Breast epithelium (tissue), 3 donors: Measurements from ENCODE around the gene GTF2B.

ENCODE experiments used
- POLR2A ChIP-seq: fragments of 450-650 bp; IDR thresholded peaks from one replicate; pipeline ENCODE4 v1.6.1; 2016; ENCODE audit warnings: antibody characterized with exemption, mild to moderate bottlenecking, moderate library complexity
- TF ChIP-seq, protein P1 (sequence below), 3 donors: fragments of 450-650 bp; IDR thresholded peaks; one replicate each; pipeline ENCODE4 v1.5.1; 2016 to 2017; ENCODE audit warnings: antibody characterized with exemption in 3 of 3, mild to moderate bottlenecking in 3 of 3, moderate library complexity in 3 of 3

- TF ChIP-seq POLR2A, result no peak
- TF ChIP-seq, protein P1, sequence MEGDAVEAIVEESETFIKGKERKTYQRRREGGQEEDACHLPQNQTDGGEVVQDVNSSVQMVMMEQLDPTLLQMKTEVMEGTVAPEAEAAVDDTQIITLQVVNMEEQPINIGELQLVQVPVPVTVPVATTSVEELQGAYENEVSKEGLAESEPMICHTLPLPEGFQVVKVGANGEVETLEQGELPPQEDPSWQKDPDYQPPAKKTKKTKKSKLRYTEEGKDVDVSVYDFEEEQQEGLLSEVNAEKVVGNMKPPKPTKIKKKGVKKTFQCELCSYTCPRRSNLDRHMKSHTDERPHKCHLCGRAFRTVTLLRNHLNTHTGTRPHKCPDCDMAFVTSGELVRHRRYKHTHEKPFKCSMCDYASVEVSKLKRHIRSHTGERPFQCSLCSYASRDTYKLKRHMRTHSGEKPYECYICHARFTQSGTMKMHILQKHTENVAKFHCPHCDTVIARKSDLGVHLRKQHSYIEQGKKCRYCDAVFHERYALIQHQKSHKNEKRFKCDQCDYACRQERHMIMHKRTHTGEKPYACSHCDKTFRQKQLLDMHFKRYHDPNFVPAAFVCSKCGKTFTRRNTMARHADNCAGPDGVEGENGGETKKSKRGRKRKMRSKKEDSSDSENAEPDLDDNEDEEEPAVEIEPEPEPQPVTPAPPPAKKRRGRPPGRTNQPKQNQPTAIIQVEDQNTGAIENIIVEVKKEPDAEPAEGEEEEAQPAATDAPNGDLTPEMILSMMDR (IDR thresholded peaks at IDR 0.05), result no peak
These were observed 45.5 kb upstream of the GTF2B start for GRCh38 chr1:88936760-88937342.
